ENCODE results near the gene FAM20B.

DNA sequence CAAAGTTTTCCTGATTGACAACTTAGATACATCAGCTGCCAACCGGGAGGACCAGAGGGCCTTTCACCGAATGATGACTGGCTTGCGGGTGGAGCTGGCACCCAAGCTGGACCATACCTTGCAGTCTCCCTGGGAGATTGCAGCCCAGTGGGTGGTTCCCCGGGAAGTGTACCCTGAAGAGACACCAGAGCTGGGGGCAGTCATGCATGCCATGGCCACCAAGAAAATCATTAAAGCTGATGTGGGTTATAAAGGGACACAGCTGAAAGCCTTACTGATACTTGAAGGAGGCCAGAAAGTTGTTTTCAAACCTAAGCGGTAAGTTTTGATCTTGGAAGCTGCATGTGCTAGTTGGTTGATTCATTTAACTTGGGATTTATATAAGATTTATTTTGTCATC, 18.2 kb downstream of the FAM20B start:
- TF ChIP-seq, protein P1, sequence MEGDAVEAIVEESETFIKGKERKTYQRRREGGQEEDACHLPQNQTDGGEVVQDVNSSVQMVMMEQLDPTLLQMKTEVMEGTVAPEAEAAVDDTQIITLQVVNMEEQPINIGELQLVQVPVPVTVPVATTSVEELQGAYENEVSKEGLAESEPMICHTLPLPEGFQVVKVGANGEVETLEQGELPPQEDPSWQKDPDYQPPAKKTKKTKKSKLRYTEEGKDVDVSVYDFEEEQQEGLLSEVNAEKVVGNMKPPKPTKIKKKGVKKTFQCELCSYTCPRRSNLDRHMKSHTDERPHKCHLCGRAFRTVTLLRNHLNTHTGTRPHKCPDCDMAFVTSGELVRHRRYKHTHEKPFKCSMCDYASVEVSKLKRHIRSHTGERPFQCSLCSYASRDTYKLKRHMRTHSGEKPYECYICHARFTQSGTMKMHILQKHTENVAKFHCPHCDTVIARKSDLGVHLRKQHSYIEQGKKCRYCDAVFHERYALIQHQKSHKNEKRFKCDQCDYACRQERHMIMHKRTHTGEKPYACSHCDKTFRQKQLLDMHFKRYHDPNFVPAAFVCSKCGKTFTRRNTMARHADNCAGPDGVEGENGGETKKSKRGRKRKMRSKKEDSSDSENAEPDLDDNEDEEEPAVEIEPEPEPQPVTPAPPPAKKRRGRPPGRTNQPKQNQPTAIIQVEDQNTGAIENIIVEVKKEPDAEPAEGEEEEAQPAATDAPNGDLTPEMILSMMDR (IDR thresholded peaks at IDR 0.05; ENCODE audit: low read length): no peak
- no peak for TF ChIP-seq EZH2 (IDR thresholded peaks at IDR 0.05; ENCODE audit: borderline replicate concordance, low read length)

Data from OCI-LY1 (cell line).